Measurements from ENCODE around the gene C2orf92.

C2orf92 gene

DNA sequence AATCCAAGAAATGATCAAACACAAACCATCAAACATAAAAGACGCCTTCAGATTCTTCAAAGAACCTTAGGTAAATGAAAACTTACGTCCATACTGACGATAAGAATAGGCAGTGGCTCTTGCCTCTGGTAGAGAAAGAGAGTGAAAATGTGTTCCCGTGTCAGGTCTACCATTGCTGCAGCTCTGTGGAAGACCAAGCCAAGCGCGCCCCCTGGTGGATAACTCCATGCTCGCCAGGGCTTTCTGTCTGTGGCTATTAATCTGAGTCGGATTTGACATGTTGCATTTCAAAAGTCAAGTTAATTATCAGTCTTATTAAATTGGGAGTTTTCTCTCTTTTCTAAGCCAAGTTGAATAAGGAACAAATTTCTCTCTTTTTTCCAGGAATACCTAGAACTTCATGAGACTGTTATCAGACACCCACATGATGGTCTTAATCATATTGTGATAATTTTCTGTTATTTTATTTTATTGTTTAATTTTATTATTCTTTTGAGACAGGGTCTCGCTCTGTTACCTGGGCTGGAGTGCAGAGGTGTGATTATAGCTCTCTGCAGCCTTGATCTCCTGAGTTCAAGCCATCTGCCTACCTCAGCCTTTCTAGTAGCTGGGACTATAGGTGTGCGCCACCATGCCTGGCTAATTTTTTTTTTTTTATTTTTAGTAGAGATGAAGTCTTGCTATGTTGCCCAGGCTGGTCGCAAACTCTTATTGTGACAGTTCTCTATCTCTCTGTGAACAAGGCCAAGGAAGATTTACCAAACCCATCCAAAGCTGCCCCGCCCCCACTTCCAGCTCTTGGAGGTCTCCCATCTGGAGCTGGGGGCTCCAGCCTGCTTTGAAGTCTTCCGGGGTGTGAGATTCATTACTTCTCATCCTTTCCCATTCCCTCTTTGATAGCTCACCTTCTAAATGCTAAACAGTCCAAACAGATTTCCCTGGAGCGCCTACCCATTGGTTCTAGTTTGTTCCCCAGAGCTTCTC lies 28.0 kb downstream of the C2orf92 start:
- DNase-seq (ENCODE audit: low read depth): peak; percentile 91
- H3K4me3 ChIP-seq (ENCODE audit: low read depth, low read length): peak overlapping the region; percentile 5
- TF ChIP-seq, protein P1, sequence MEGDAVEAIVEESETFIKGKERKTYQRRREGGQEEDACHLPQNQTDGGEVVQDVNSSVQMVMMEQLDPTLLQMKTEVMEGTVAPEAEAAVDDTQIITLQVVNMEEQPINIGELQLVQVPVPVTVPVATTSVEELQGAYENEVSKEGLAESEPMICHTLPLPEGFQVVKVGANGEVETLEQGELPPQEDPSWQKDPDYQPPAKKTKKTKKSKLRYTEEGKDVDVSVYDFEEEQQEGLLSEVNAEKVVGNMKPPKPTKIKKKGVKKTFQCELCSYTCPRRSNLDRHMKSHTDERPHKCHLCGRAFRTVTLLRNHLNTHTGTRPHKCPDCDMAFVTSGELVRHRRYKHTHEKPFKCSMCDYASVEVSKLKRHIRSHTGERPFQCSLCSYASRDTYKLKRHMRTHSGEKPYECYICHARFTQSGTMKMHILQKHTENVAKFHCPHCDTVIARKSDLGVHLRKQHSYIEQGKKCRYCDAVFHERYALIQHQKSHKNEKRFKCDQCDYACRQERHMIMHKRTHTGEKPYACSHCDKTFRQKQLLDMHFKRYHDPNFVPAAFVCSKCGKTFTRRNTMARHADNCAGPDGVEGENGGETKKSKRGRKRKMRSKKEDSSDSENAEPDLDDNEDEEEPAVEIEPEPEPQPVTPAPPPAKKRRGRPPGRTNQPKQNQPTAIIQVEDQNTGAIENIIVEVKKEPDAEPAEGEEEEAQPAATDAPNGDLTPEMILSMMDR (conservative IDR thresholded peaks at IDR 0.05; ENCODE audit: low read depth, low read length): peak; percentile 98

- no peak for DNase-seq (ENCODE audit: low read depth)
- TF ChIP-seq, protein P1 (conservative IDR thresholded peaks at IDR 0.05; ENCODE audit: low read depth, low read length): no peak
- H3K4me3 ChIP-seq (ENCODE audit: low read depth, low read length): no peak overlapping the region
Observed at GRCh38 chr2:97698530-97698929, 29.0 kb downstream of the C2orf92 start.

- TF ChIP-seq, protein P1 (conservative IDR thresholded peaks at IDR 0.05; ENCODE audit: low read depth, low read length): peak; percentile 86
- no peak overlapping the region for H3K4me3 ChIP-seq (ENCODE audit: low read depth, low read length)
- DNase-seq (ENCODE audit: low read depth): peak; percentile 81
Observed at GRCh38 chr2:97699765-97700444, 30.4 kb downstream of the C2orf92 start.

DNA sequence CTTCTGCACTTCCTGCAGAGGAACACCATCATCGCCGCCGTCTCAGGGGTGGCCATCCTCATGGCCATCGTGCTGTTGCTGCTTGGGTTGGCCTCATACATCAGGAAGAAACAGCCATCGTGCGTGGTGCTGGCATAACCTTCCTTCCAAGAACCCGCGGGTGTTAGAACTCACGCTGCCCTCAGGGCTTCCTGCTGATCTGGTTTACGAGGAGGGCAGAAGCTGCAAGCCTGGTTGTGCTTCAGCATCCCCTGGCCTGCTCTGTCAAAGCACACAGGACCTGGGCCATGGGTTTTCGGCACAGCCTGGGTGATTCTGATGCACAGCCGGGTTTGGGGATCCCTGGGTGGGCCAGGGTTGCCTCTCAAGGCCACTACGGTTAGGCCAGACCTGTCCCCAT lies 31.7 kb downstream of the C2orf92 start:
- DNase-seq (ENCODE audit: low read depth): no peak
- no peak overlapping the region for H3K4me3 ChIP-seq (ENCODE audit: low read depth, low read length)
- TF ChIP-seq, protein P1 (conservative IDR thresholded peaks at IDR 0.05; ENCODE audit: low read depth, low read length): no peak

GRCh38 chr2:97701851-97702465 lies 32.4 kb downstream of the C2orf92 start:
- TF ChIP-seq, protein P1 (conservative IDR thresholded peaks at IDR 0.05; ENCODE audit: low read depth, low read length): no peak
- no peak overlapping the region for H3K4me3 ChIP-seq (ENCODE audit: low read depth, low read length)
- DNase-seq (ENCODE audit: low read depth): peak; percentile 43

DNA sequence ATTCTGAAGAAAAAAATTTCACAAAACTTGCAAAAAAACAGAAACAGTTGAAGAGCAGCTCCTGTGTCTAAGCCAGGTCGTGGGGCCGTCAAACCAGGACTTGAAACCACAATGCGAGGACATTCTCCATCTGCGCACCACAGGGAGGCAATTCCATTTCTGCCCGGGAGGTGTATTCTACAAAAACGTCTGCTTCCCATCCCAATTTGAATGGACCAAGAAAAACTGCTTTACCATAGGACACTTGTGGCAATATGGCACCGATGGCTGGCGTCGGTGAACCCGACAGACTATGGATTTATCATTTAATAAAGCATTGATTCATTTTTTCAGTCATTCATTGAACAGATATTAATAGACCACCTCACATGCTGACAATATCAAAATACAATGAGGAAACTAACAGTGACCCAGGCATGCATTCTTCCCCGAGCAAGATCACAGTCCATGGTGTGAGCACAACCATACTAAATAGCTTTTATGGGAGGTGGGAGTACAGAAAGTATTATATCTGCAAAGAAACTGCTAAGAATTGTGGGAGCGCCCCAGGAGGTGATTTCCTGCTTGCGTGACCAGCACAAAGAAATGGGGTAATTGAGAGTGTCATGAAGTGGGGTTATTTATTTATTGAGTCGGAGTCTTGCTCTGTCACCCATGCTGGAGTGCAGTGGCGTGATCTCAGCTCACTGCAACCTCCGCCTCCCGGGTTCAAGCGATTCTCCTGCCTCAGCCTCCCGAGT lies 33.4 kb downstream of the C2orf92 start:
- DNase-seq (ENCODE audit: low read depth): no peak
- no peak overlapping the region for H3K4me3 ChIP-seq (ENCODE audit: low read depth, low read length)
- TF ChIP-seq, protein P1 (conservative IDR thresholded peaks at IDR 0.05; ENCODE audit: low read depth, low read length): no peak

Measured in choroid plexus epithelial cell (primary cell).